Hepatocyte (in vitro differentiated cells): ENCODE data around the gene LCORL. TPM values are rescaled to one million over a fixed set of nuclear protein-coding genes. Genes with fewer than 3 reads are reported as not detected.

Experiments
- DNase-seq: peaks from one replicate; pipeline ENCODE4 v3.0.0-alpha.2; 2016; ENCODE audit warnings: low spot score
- H2AFZ ChIP-seq: fragments of 200-600 bp; sonication (generic); 2 replicates; pipeline ENCODE4 v1.6.0; 2016; ENCODE audit warnings: antibody characterized with exemption, mild to moderate bottlenecking
- H3K27ac ChIP-seq: fragments of 200-600 bp; sonication (generic); 2 replicates; pipeline ENCODE4 v1.5.1; 2016; ENCODE audit warnings: mild to moderate bottlenecking
- H3K27me3 ChIP-seq: fragments of 200-600 bp; sonication (generic); 2 replicates; pipeline ENCODE4 v1.6.1; 2016
- H3K36me3 ChIP-seq: fragments of 200-600 bp; sonication (generic); replicated peaks from 2 replicates; pipeline ENCODE4 v1.5.1; 2016; ENCODE audit warnings: low read depth; ENCODE audit not compliant: insufficient read depth
- H3K4me1 ChIP-seq: fragments of 200-600 bp; sonication (generic); 2 replicates; pipeline ENCODE4 v1.5.1; 2016; ENCODE audit warnings: mild to moderate bottlenecking, moderate library complexity; ENCODE audit not compliant: insufficient read depth
- H3K4me2 ChIP-seq: fragments of 200-600 bp; sonication (generic); 2 replicates; pipeline ENCODE4 v1.6.0; 2016
- H3K4me3 ChIP-seq: fragments of 200-600 bp; sonication (generic); 2 replicates; pipeline ENCODE4 v1.5.1; 2016; ENCODE audit warnings: mild to moderate bottlenecking
- H3K79me2 ChIP-seq: fragments of 200-600 bp; sonication (generic); 2 replicates; pipeline ENCODE4 v1.6.0; 2017; ENCODE audit warnings: mild to moderate bottlenecking
- H3K9me2 ChIP-seq: fragments of 200-600 bp; sonication (generic); replicated peaks from 2 replicates; pipeline ENCODE4 v1.6.0; 2017; ENCODE audit warnings: mild to moderate bottlenecking; ENCODE audit not compliant: insufficient read depth
- H3K9me3 ChIP-seq: fragments of 200-600 bp; sonication (generic); 2 replicates; pipeline ENCODE4 v1.5.1; 2016; ENCODE audit warnings: low read depth, mild to moderate bottlenecking
- H4K20me1 ChIP-seq: fragments of 200-600 bp; sonication (generic); 2 replicates; pipeline ENCODE4 v1.6.0; 2016; ENCODE audit warnings: mild to moderate bottlenecking; ENCODE audit not compliant: insufficient read depth, poor library complexity, severe bottlenecking
- EZH2 ChIP-seq: fragments of 200-600 bp; sonication (generic); IDR thresholded peaks from 2 replicates; pipeline ENCODE4 v1.6.1; 2016; ENCODE audit warnings: antibody characterized with exemption, mild to moderate bottlenecking, borderline replicate concordance
- EZH2phosphoT487 ChIP-seq: fragments of 200-600 bp; sonication (generic); IDR thresholded peaks from one replicate; pipeline ENCODE4 v1.6.1; 2018; ENCODE audit warnings: antibody characterized with exemption, mild to moderate bottlenecking, low read depth, moderate library complexity; ENCODE audit not compliant: unreplicated experiment, severe bottlenecking
- WGBS: methylation state at CpG from one replicate; pipeline ENCODE4 v1.1.6; 2016; ENCODE audit warnings: low lambda C conversion rate; ENCODE audit errors: missing lambda C conversion rate; 5-methylcytosine and 5-hydroxymethylcytosine counted together
- polyA plus RNA-seq: library from polyadenylated mRNA; unstranded; fragments of >200 nt; fragmentation: Nextera tagmentation; extraction: Ambion mirVana; gene quantifications from 2 replicates; pipeline ENCODE4 v1.2.1, GENCODE V29; 2016
- total RNA-seq: library from RNA; depleted of rRNA; stranded (reverse); fragments of >200 nt; gene quantifications from 2 replicates; pipeline ENCODE4 v1.2.3, GENCODE V29; 2014
- TF ChIP-seq, protein P1 (sequence below): fragments of 200-600 bp; sonication (generic); IDR thresholded peaks from 2 replicates; pipeline ENCODE4 v1.5.1; 2016; ENCODE audit warnings: antibody characterized with exemption, mild to moderate bottlenecking; ENCODE audit not compliant: poor library complexity

Gene LCORL
- total and polyA plus RNA-seq, 2 experiments from 2014 or later: 9.4 to 19.6 TPM

DNA sequence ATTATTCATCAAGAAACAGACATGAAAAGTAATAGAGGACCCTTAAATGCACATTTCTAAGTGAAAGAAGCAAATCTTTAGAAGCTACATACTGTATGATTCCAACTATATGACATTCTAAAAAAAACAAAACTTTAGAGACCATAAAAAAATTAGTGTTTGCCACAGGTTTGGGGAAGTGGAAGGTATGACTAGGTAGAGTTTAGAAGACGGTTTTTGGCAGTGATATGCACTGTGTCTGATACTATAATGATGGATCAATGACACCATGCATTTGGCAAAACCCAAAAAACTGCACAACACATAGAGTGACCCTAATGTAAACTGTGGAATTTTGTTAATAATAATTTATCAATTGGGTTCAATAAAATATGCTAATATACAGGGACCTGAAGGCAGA, 54.5 kb downstream of the LCORL start:
- Histone ChIP-seq H3K4me3 (no peak overlapping the region), H3K27me3 (no peaks in the 10 kb centered on the region), H3K9me2 (no peaks in the 10 kb centered on the region), H3K4me2 (no peak overlapping the region), H3K79me2 (peaks cover 41% of the 10 kb centered on the region), H3K36me3 (no peaks in the 10 kb centered on the region), H3K27ac (no peak overlapping the region), H3K9me3 (no peaks in the 10 kb centered on the region), H3K4me1 (no peaks in the 10 kb centered on the region), H2AFZ (no peak overlapping the region), H4K20me1 (no peaks in the 10 kb centered on the region)
- TF ChIP-seq, protein P1, sequence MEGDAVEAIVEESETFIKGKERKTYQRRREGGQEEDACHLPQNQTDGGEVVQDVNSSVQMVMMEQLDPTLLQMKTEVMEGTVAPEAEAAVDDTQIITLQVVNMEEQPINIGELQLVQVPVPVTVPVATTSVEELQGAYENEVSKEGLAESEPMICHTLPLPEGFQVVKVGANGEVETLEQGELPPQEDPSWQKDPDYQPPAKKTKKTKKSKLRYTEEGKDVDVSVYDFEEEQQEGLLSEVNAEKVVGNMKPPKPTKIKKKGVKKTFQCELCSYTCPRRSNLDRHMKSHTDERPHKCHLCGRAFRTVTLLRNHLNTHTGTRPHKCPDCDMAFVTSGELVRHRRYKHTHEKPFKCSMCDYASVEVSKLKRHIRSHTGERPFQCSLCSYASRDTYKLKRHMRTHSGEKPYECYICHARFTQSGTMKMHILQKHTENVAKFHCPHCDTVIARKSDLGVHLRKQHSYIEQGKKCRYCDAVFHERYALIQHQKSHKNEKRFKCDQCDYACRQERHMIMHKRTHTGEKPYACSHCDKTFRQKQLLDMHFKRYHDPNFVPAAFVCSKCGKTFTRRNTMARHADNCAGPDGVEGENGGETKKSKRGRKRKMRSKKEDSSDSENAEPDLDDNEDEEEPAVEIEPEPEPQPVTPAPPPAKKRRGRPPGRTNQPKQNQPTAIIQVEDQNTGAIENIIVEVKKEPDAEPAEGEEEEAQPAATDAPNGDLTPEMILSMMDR: no peak
- no peak for TF ChIP-seq EZH2
- 100% methylated on average over 1 of the region's 1 CpG for WGBS
- DNase-seq: no peak

DNA sequence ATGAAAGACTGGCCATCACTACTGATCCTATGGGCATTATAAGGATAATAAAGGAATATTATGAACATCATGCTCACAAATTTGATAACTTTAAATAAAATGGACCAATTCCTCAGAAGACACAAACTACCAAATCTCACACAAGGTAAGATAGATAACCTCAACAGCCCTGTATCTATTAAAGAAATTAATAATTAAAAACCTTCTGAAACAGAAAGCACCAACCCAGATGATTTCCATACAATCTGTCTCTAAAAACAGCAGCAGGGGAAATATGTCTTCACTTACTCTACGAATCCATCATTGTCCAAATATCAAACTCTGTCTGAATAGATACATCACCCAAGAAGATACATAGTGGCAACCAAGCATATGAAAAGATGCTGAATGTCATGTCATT, 55.2 kb downstream of the LCORL start:
- no peak overlapping the region for H3K27ac ChIP-seq
- no peaks in the 10 kb centered on the region for H3K36me3 ChIP-seq
- peaks cover 41% of the 10 kb centered on the region for H3K79me2 ChIP-seq
- no peaks in the 10 kb centered on the region for H3K9me3 ChIP-seq
- H3K27me3 ChIP-seq: no peaks in the 10 kb centered on the region
- DNase-seq: no peak
- no peak overlapping the region for H2AFZ ChIP-seq
- no peaks in the 10 kb centered on the region for H4K20me1 ChIP-seq
- H3K4me1 ChIP-seq: no peaks in the 10 kb centered on the region
- H3K4me2 ChIP-seq: no peak overlapping the region
- no peak overlapping the region for H3K4me3 ChIP-seq
- no peaks in the 10 kb centered on the region for H3K9me2 ChIP-seq
- TF ChIP-seq, protein P1: no peak
- TF ChIP-seq EZH2phosphoT487: no peak
- TF ChIP-seq EZH2: no peak
- 100% methylated on average over 1 of the region's 1 CpG for WGBS

DNA sequence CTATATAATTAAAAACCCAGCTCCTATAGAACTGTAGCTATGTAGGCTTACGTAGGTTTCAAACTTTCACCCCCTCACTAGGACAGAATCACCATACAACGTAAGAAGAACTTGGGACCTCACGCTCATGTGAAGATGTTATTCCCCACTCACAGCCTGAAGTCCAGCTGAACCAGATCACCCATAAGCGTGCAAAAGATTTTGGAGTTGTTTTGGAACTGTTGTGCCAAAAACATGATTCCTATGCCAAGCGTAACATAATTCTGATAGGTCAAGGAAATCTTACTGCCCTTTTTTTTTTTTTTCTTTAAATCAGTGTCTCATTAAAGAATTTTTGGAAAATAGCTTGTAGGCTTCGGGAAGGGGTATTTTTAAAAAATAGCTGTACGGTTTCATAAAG, 57.0 kb downstream of the LCORL start:
- H3K4me2 ChIP-seq: no peak overlapping the region
- no peak overlapping the region for H2AFZ ChIP-seq

More for the DNA sequence above, 57.0 kb downstream of the LCORL start:
- H3K4me3 ChIP-seq: no peak overlapping the region
- peaks cover 33% of the 10 kb centered on the region for H3K79me2 ChIP-seq
- H3K27me3 ChIP-seq: no peaks in the 10 kb centered on the region
- no peak overlapping the region for H3K27ac ChIP-seq
- no peaks in the 10 kb centered on the region for H3K9me3 ChIP-seq
- no peaks in the 10 kb centered on the region for H3K4me1 ChIP-seq
- WGBS: 98% methylated on average over 7 of the region's 7 CpGs
- H3K36me3 ChIP-seq: no peaks in the 10 kb centered on the region
- TF ChIP-seq EZH2: no peak
- no peak for TF ChIP-seq EZH2phosphoT487
- TF ChIP-seq, protein P1: no peak
- DNase-seq: no peak
- H3K9me2 ChIP-seq: no peaks in the 10 kb centered on the region
- no peaks in the 10 kb centered on the region for H4K20me1 ChIP-seq
